GM21447 (cell line): ENCODE measurements around the gene SHROOM3.

Source experiments
- ATAC-seq: cut with Tn5 transposase; IDR thresholded peaks from one replicate; pipeline ENCODE4 v1.9.1; 2021; ENCODE audit not compliant: unreplicated experiment

Gene SHROOM3

DNA sequence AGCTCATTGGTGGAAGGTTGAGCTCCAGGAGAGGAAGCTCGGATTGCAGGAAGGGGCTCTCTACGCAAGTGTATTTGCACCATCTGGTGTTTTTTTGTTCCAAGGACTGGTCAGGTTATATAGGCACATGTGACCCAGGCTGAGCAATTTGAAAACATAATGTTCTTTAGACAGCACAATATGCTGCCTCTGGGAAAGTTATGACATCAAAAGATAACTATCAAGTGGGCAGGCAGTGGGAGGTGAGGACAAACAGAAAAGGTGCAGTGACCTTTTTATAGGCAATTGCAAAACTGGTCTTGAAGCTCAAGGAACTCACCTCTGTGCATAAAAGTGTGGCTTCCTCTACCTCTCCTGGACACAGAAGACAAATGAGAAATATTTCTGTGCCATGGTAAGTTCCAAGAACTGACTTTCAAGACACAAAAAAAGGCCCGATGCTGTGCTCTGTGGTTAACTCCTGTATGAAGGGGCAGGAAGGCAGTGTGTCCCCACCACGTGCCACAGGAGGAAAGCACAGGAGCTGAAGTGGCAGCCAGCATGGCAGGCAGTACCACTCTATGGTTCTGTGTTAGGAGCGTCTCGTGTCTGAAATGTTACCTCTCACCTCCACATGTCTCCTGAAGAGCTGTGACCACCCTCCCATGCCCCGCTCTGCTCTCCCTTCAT lies 128.6 kb downstream of the SHROOM3 start:
- ATAC-seq, result no peak

DNA sequence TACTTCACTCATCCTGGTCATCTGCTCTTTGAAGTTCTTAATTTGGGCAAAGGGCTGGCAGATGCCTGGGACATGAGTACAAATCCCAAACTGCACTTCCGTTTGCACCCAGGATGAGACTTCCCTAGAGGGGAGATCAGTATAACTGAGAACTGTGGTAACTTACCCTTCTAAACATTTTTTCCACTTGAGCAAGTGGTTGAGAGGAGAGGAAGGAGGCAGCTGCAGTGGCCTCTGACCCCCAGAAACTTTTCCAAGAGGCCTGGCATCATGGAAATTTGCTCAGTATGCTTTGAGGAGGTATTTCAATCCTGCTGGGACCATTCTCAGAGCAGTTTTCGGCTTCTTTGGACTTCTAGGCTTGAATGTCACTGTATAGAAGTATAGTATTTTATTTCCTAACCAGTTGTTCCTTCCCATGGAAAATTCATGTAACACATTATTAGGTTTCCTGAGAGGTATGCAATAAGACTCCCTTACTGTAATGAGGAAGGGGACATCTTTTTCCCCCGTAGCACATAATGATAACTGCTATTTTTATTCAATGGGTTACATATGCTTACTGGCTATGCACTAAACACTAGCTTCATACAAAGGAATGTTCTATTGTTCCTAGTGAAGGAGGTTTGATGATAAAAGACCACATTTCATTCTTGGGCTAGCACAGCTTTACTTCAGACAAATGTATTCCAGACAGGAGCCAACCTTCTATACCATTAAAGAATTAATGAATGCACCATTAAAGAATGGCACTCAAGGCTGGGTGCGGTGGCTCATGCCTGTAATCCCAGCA lies 129.3 kb downstream of the SHROOM3 start:
- no peak for ATAC-seq

DNA sequence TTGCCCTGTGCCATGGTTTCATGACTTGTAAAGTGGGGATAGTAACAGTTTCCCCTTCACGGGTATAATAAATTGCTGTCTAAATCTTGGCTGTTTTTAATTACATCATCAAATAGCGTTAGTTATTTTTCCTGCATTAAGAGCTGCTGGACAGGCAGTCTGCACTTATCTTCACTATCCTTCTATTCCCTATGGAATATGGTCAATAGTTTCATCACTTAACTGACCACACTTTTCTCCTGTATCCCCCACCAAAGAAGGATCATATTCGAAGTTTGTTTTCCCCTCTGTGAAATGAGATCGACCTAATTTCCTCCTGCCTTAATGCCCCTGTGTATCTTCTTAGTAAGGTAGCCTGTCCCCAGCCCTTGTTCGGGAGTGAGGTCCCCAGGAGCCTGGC lies 133.2 kb downstream of the SHROOM3 start:
- ATAC-seq, result no peak

DNA sequence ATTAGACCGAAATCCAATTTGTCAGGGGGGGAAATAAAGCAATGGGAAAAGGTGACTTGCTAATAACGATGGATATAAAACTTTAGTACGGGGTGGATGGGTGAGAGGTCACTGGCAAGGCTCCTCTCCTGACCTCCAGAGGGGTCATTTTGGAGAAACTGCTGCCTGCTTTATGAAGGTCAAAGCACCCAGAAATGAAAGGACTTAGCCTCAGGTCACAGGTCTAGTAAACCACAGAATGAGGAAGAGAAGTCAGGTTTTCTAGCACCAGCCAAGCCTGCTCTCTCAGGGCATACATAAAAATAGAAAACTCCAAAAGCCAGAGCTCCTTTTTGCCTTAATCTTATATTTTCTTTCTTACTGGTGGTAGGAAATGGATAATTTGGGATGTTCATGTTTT lies 134.2 kb downstream of the SHROOM3 start:
- no peak for ATAC-seq

DNA sequence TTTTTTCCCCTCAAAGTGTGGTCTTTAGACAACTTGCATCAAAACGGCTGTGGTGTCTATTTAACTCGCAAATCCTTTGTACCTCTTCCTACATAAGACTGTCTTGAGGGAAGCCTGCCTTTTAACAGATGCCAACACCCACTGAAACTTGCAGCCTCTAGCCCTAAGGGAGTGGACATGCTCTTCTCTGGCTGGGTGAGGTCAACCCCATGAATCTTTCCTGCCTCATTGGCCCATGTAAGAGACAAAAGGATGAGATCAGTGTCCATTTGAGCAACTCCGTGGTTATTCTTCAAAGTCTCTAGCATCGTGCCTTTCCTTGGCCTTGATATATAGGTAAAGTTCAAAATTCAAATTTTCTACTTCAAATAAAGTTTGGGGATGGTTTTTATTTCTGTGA lies 134.7 kb downstream of the SHROOM3 start:
- ATAC-seq, result no peak

DNA sequence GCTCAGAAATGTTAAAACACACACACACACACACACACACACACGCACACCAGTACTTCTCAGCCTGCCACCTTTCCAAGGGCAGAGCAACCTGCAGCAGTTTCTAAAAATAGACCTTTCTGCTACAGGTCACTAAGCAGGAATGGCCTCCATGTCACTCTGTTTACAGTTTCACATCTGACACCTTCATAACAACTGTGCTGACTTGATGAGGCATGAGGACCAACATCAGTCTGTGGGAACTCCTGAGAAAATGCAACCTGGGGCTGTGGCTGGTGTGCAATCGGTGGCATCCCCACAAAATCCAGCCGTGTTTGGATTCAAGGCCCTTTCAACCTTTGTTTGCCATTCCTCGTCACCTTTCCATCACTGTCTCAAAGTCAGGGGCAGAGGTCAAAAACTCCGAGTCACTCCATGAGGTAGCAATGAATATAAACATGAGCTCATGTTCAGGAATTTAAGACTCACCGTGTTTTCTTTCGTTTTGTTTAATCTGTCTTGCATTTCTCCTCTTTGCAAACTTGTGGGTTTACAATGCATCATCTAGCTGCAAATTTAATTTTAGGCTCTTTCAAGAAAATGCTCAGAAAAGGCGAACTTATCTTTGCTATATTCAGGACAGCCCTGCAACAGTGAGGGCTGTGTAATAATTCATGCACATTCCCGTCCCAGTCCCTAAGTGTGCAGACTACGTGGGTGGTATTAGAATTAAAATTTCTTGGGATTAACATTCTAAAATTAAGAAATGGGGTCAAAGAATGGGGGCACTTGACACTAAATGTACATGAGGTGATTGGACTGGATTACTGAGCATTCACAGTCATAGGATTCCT lies 135.3 kb downstream of the SHROOM3 start:
- no peak for ATAC-seq

DNA sequence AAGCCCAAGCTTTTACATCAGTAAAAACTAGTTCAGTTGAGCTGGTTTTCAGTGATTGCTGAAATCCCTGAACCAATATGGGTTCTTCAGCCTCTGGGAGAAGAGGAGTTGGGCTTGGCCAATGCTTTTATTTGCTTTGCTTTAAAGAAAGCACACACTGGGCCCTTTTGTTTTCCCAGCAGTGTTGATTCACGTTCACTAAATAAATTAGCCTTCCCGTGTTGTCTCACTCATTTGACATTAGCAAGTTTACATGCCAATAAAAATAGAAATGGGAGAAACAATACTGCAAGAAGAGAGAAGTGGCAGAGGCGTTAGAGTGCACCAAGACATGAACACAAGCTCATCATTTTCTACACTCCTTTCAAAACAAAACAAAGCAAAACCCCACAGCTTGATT lies 136.2 kb downstream of the SHROOM3 start:
- ATAC-seq, result no peak

DNA sequence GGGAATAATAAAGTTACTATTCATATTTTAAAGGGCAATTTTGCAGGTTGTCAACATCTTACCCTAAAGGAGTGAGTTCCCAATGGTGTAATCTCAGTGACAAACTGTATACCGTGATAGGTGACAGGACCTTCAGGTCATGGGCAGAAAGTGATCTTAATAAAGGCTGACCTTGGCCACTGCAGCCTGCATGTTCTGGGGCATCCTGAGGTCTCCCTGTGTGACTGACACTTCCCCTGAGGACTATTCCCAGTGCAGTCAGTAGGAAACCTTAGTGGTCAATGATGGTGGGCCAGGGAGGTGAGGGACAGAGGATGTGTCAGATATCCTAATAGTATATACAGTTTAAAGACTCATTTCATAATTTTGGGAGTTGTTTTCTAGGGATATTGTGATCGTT lies 137.2 kb downstream of the SHROOM3 start:
- ATAC-seq, result no peak

DNA sequence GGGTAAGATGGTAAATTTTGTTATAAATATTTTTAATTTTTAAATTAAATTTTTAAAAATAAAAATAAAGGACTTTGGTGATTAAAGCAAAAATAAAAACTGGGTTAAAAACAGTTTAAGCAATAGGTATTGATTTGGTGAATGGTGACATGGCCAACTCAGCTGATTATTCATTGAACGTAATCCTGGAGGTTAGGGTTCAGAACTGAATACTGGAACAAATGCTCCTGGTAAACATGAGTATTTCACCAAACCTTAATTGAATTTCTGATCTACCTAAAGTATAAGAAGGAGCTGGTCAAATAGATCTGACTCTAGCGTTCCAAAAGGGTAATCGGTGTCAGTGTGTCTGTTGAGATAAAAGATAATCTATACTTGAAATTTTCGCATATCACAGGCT lies 141.8 kb downstream of the SHROOM3 start:
- no peak for ATAC-seq

DNA sequence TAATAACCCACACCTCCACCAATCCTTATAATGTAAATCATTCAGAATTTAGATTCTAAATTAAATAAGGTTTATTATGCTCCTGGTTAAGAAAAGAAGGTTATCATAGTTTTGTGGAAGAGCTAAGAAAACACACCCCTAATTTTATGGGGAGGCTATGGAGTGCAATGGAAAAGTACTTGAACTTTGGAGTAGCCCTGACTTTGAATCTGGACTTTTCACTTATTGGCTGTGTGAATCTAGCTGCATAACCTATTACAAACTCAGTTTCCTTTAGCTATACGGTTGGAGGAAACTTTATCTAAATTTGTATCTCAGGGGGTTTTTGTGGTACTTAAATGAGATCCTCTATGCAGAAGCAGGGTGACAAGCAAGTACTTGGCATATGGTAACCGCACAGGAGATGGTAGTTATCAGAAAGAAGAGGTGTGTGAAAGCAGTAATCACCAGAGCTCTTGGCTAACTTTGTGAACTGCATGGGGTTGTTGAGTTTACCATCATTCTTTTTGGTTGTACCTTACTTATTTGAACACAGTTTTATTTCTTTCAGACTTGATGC lies 143.1 kb downstream of the SHROOM3 start:
- no peak for ATAC-seq

DNA sequence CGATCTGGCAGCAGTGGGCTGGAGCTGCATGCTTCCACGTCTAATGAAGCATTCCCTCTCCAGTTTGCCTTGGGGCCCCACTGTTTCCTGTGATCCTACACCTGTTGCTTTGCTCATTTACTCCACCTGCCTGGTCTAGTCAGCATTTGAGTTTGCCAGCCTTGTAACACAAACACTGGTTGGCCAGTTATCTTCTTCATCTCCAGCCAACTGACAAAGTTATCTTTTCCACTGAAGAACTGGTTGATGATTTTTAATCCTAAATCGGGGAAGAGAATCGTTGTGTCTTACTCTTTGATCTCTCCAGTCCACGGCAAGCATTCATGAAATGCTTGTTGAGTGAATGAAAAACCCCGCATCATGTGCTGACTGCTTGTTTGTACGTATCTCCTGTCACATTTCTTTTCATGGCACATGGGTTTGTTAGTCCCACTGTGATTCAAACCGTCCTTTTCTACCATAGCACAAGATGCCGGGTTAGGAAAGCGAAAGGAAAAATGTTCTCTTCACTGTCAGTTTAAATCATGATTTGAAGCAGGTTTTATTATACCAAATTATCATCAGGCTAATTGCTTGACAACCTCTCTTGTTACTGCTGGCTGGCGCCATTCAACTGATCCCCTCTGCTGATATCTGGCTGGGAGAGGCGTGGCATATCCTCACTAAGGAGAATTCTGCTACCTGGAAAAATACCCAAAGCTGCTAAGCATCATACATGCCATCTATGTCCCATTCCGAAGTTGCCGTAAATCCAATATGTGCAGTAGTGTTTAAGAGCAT lies 144.8 kb downstream of the SHROOM3 start:
- no peak for ATAC-seq

DNA sequence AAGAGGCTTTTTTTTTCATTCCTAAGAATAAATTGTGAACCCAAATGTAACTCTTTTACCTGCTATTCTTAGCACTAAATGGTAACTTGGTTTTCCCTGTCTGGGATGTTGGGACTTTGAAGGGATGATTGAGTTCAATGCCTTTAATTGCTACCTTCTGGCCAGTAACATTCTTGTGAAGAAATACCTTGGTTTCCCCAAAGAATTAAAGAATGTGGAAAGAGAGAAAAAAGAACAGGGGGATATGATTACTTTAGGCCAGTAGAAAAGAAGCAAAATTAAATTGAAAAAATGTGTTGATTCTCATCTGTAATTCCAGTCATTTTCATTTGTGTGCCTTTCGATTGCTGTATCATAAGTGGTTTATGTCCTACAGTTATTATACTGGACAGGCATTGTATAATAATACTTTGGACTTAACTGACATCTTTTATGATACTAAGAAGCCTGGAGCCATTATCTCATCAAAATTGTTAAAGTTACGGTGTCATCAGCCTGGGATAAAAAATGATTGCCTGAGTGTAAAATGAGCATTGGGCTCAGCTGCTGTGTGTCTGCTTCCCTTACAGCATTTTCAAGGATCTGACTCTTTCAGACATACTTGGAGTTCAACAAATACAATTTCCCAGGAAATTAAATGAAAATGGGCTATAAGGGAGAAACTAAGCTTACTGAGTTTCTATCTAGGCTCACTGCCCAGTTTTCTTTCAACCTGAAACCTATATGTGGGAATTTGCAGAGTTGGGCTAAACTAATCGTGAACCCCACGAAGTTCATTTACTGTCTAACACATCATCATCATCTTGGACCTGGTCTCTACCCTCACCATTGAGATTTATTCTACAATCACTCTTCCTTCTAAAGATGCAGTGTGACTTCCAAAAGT lies 146.3 kb downstream of the SHROOM3 start:
- ATAC-seq, result no peak

DNA sequence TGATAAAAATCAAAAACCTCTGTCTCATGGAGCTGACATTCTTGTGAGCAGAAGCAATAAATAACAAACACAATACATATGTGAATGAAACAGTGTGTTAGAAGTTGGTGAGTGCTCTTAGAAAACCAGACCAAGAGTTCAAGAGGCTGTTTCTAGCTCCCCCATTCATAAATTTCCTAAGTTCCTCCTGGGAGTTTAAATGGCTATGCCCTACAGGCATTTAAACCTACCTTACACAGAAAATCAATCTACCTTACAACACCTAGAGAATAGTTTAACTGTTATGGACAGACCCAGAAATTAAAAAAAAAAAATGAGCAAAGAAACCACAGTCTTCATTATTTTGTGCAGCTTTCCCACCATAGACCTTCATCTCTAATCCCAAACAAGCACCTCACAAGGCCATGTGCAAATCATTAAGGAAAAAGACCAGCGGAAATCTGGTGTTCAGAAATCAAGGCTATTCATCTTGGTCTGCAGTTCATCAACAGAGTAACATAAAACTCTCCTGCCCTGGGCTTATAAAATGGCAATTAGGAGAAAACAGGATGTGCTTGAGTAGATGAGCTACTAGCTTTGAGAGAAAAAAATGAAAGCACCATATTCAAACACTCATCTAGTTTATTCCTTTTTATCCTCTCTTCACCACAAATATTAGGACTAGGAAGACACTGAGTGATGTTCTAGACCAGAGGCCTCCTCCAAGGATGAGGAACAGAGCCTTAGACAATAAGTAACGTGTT lies 147.2 kb downstream of the SHROOM3 start:
- ATAC-seq, result no peak

DNA sequence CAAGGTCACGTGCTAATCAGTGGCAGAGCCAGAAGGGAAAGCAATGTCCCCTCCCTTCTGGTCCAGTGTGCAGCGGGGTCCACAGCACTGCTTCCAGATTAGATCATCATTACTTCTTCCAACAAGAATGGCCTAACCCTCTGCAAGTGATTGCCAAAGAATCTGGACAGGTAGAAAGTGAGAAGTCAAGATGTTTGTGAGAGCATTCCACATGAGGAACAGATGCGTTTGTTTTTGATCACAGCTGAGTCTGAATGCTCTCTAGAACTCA lies 147.7 kb downstream of the SHROOM3 start:
- ATAC-seq, result no peak

DNA sequence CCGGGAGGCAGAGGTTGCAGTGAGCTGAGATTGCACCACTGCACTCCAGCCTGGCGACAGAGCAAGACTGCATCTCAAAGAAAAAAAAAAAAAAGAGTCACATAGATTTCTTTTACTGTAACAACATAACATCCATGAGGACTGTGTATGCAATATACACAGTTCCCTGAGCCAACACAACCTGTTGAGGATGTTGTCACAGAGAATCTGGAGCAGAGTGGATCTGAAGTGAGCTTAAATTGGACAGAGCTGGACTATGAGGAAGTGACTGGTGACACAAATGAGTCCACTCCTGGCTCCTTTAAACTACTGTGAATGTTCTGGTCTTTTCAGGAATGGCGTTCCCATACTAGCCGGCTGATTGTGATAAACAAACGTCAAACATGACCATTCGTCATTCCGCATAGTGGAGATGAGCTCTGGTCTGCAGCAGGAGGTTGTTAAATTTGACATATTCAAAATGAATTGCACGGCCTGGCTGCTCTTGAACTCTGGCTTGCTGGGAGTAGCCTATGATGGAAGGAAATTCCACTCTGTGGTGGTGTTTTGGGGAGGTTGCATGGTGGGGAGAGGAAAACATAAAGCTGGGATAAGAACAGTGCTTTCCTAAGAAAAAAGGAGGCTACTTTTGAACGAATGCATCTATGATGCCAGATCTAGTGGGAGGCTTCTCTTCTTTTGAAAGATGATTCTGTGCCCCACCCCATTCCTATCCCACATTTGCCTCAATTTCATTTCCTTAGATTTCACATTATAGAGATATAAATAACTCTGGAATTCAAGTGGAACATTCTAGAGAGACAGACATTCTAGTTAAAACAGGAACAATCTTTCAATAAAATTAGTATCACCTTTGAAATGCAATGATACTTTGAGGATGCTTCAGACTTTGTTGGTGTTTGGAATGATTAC lies 149.5 kb downstream of the SHROOM3 start:
- ATAC-seq, result no peak

DNA sequence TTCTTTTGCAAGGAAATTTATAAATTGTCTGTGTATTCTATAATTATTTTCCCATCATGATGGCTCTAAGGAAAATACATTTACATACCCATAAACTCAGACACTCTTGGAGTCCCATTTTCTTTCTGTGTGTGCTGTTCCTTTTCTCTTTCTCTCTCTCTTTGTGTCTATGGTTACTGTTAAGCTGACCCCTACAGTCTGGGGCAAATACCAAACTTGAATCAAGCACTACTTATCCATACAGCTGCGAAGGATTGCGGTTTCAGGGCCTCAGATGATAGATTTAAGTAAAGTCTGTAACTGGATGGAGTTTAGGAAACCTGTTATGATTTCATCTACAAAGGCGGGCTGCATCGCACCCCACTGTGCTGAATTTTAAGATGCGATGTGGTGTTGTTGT lies 150.2 kb downstream of the SHROOM3 start:
- no peak for ATAC-seq

DNA sequence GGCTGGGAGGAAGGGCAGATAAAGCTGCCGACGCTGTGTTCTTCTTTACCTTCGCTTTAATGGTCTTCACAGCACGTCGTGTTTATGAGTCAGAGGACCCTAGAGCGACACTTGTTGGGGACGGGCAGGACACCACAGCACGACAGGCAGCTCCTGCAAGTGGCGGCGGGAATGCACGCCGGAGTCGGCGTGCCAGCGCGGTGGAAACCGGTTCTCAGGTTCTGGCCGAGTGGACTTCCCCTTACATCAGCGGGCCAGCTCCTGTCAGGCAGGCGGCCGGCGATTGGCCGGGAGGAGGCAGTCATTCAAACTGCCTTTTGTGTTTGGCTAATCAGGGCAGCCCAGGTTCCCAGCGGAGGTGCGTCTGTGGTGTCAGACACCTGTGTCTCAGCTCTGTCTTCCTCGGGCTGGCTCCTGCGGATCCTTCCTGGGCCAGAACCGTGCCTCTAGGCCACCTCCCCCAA lies 150.9 kb downstream of the SHROOM3 start:
- peak; percentile 90 for ATAC-seq

DNA sequence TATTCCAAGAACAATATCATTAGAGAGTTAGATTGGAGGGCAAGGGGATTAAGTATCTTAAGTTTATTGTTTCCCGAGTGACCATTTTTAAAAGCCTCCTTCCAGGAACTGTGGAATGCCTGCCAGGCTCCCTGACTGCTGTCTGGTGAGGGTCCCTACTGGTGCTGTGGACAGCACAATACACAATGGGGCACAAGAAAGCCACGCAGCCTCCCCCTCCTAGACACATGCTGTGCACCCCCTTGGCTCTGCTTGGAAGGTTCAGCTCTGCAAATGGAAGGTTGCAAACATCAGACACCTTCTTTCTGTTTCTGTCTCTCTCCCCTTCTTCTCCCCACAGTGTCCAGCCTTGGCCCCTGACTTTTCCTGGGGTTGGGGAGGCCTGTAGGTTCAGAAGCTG lies 153.2 kb downstream of the SHROOM3 start:
- no peak for ATAC-seq
